GM18520 (cell line): ENCODE measurements around the gene SLC30A2.

Source experiments
- ATAC-seq: cut with Tn5 transposase; IDR thresholded peaks from one replicate; pipeline ENCODE4 v1.9.1; 2021; ENCODE audit not compliant: unreplicated experiment

The SLC30A2 gene

GRCh38 chr1:26041978-26042377, 3.9 kb downstream of the SLC30A2 start:
- ATAC-seq: no peak

- ATAC-seq: no peak
These were observed 4.5 kb downstream of the SLC30A2 start for GRCh38 chr1:26041401-26041800.

GRCh38 chr1:26038904-26039303, 7.0 kb downstream of the SLC30A2 start:
- no peak for ATAC-seq

- ATAC-seq: no peak
These were observed 7.4 kb downstream of the SLC30A2 start for GRCh38 chr1:26038477-26038876.

- no peak for ATAC-seq
These were observed 8.0 kb downstream of the SLC30A2 start for GRCh38 chr1:26037904-26038303.

GRCh38 chr1:26036756-26037281, 9.1 kb downstream of the SLC30A2 start:
- ATAC-seq: no peak

GRCh38 chr1:26035959-26036755, 9.8 kb downstream of the SLC30A2 start:
- ATAC-seq: no peak

- no peak for ATAC-seq
These were observed 10.5 kb downstream of the SLC30A2 start for GRCh38 chr1:26035203-26035958.

GRCh38 chr1:26034504-26035202, 11.3 kb downstream of the SLC30A2 start:
- no peak for ATAC-seq

GRCh38 chr1:26032656-26033357, 13.1 kb downstream of the SLC30A2 start:
- ATAC-seq: no peak

- no peak for ATAC-seq
These were observed 14.2 kb downstream of the SLC30A2 start for GRCh38 chr1:26031611-26032220.

GRCh38 chr1:26031196-26031595, 14.7 kb downstream of the SLC30A2 start:
- ATAC-seq: no peak

- no peak for ATAC-seq
These were observed 15.9 kb downstream of the SLC30A2 start for GRCh38 chr1:26029864-26030481.

GRCh38 chr1:26029054-26029863, 16.7 kb downstream of the SLC30A2 start:
- no peak for ATAC-seq

- no peak for ATAC-seq
These were observed 17.4 kb downstream of the SLC30A2 start for GRCh38 chr1:26028490-26028980.

- ATAC-seq: no peak
These were observed 18.0 kb downstream of the SLC30A2 start for GRCh38 chr1:26027716-26028489.

- no peak for ATAC-seq
These were observed 20.4 kb downstream of the SLC30A2 start for GRCh38 chr1:26025517-26025916.

GRCh38 chr1:26025060-26025459, 20.9 kb downstream of the SLC30A2 start:
- ATAC-seq: no peak
